Keratinocyte (primary cell): ENCODE measurements around the gene DPCD. TPM values are rescaled to one million over a fixed set of nuclear protein-coding genes. Genes with fewer than 3 reads are reported as not detected.

Source experiments
- DNase-seq: peaks from one replicate; pipeline ENCODE4 v3.0.0-alpha.2; 2011; ENCODE audit warnings: low read depth, missing footprints, low spot score
- FAIRE-seq: peaks from 2 replicates; lab custom pipeline; 2011; peaks lifted over from hg19 to GRCh38; lab: Jason Lieb, UNC
- H2AFZ ChIP-seq: 2 replicates; pipeline ENCODE4 v1.6.0; 2012; ENCODE audit warnings: low read length, control low read depth, inconsistent platforms; ENCODE audit not compliant: control insufficient read depth
- H3K27ac ChIP-seq: 2 replicates; pipeline ENCODE4 v1.5.1; 2011; ENCODE audit warnings: low read length; ENCODE audit not compliant: control insufficient read depth, insufficient read depth
- H3K27me3 ChIP-seq: 3 replicates; pipeline ENCODE4 v1.6.0; 2011; ENCODE audit warnings: low read length; ENCODE audit not compliant: control insufficient read depth, insufficient read depth; ENCODE audit errors: extremely low read depth
- H3K36me3 ChIP-seq, 2 experiments: 2 replicates in 1 of 2; 3 replicates in 1 of 2; pipeline ENCODE4 v1.5.1; 2011; ENCODE audit warnings: low read length in 2 of 2, mild to moderate bottlenecking in 1 of 2; ENCODE audit not compliant: control insufficient read depth in 2 of 2, insufficient read depth in 2 of 2; ENCODE audit errors: extremely low read depth in 1 of 2
- H3K4me1 ChIP-seq: 3 replicates; pipeline ENCODE4 v1.5.1; 2011; ENCODE audit warnings: low read length; ENCODE audit not compliant: control insufficient read depth, insufficient read depth; ENCODE audit errors: extremely low read depth
- H3K4me2 ChIP-seq: 3 replicates; pipeline ENCODE4 v1.6.0; 2011; ENCODE audit warnings: low read depth, low read length; ENCODE audit not compliant: control insufficient read depth, insufficient read depth; ENCODE audit errors: extremely low read depth
- H3K4me3 ChIP-seq, 3 experiments: fragments of 200-600 bp in 1 of 3; sonication (generic) in 1 of 3; 2 replicates in 2 of 3; 3 replicates in 1 of 3; pipeline ENCODE4 v1.5.1; 2011 to 2016; ENCODE audit warnings: low read length in 3 of 3, mild to moderate bottlenecking in 3 of 3, control low read depth in 2 of 3, inconsistent platforms in 1 of 3, low read depth in 1 of 3, mixed read lengths in 1 of 3, mixed run types in 1 of 3, moderate library complexity in 1 of 3; ENCODE audit not compliant: control insufficient read depth in 2 of 3, insufficient read depth in 2 of 3; ENCODE audit errors: extremely low read depth in 1 of 3
- H3K79me2 ChIP-seq: 2 replicates; pipeline ENCODE4 v1.6.0; 2012; ENCODE audit warnings: low read length; ENCODE audit not compliant: control insufficient read depth, insufficient read depth
- H3K9ac ChIP-seq: 3 replicates; pipeline ENCODE4 v1.6.0; 2011; ENCODE audit warnings: low read length; ENCODE audit not compliant: control insufficient read depth, insufficient read depth; ENCODE audit errors: extremely low read depth
- H3K9me1 ChIP-seq: 3 replicates; pipeline ENCODE4 v1.6.0; 2011; ENCODE audit warnings: low read length; ENCODE audit not compliant: control insufficient read depth, insufficient read depth; ENCODE audit errors: extremely low read depth
- H3K9me3 ChIP-seq: 2 replicates; pipeline ENCODE4 v1.5.1; 2012; ENCODE audit warnings: low read depth, low read length; ENCODE audit not compliant: control insufficient read depth
- H4K20me1 ChIP-seq: 3 replicates; pipeline ENCODE4 v1.6.0; 2011; ENCODE audit warnings: low read length; ENCODE audit not compliant: control insufficient read depth, insufficient read depth; ENCODE audit errors: extremely low read depth
- CTCF ChIP-seq, 3 experiments: IDR thresholded peaks in 1 of 3; conservative IDR thresholded peaks in 1 of 3; optimal IDR thresholded peaks in 1 of 3; 2 replicates in 2 of 3; 3 replicates in 1 of 3; pipeline versions ENCODE3 to v1.5.1; 2011; ENCODE audit warnings: low read length in 3 of 3, mild to moderate bottlenecking in 3 of 3, moderate library complexity in 2 of 3, control low read depth in 1 of 3, inconsistent platforms in 1 of 3; ENCODE audit not compliant: insufficient read depth in 2 of 3; ENCODE audit errors: extremely low read depth in 1 of 3
- EZH2 ChIP-seq: IDR thresholded peaks from one replicate; pipeline ENCODE4 v1.6.1; 2012; ENCODE audit warnings: inconsistent platforms, mild to moderate bottlenecking, low read length, moderate library complexity
- dilution Hi-C: fragments of 300-500 bp; cut with MboI; formaldehyde crosslinking; loops from one replicate; pipeline ENCODE4 v1.7.0; 2020; ENCODE audit warnings: low sequenced_read_pairs; ENCODE audit not compliant: extremely low pct_ligation_motif_present
- polyA plus RNA-seq, 5 experiments: library from polyadenylated mRNA; depleted of rRNA in 3 of 5; stranded (reverse) in 3 of 5; stranded (forward) in 1 of 5; unstranded in 1 of 5; fragments of >200 nt; gene quantifications; 1 replicate in 1 of 5; 2 replicates in 3 of 5; 3 replicates in 1 of 5; pipeline versions ENCODE4 v1.2.1 to v1.2.3, GENCODE V29; 2011 to 2012; ENCODE audit warnings: missing spikeins in 2 of 5, low read depth in 1 of 5, low replicate concordance in 1 of 5

The DPCD gene
- polyA plus RNA-seq, 1 donor (not counting 4 experiments of a cell fraction or from before 2014, with no cell fraction given), result 58.1 TPM

GRCh38 chr10:101568054-101568745 lies 19.9 kb upstream of the DPCD start:
- peaks cover 11% of the 10 kb centered on the region for H3K4me1 ChIP-seq
- H2AFZ ChIP-seq, result no peak overlapping the region
- no peak overlapping the region for H3K4me3 ChIP-seq
- TF ChIP-seq EZH2, result no peak
- no peak for TF ChIP-seq CTCF (optimal IDR thresholded peaks at IDR 0.05 in 1 of 3, IDR thresholded peaks at IDR 0.05 in 1 of 3, conservative IDR thresholded peaks at IDR 0.05 in 1 of 3; ENCODE audit: extremely low read depth in 1 of 3, insufficient read depth in 2 of 3, low read length in 3 of 3)
- H3K9me3 ChIP-seq, result no peaks in the 10 kb centered on the region
- no peak overlapping the region for H3K27ac ChIP-seq
- dilution Hi-C loops, result no loop called here
- no peaks in the 10 kb centered on the region for H3K79me2 ChIP-seq
- H3K9ac ChIP-seq, result no peak overlapping the region
- no peaks in the 10 kb centered on the region for H4K20me1 ChIP-seq
- H3K27me3 ChIP-seq, result peaks cover 55% of the 10 kb centered on the region
- FAIRE-seq (no peak), DNase-seq (no peak)
- H3K36me3 ChIP-seq, result no peaks in the 10 kb centered on the region
- no peaks in the 10 kb centered on the region for H3K9me1 ChIP-seq
- no peak overlapping the region for H3K4me2 ChIP-seq

- FAIRE-seq (no peak), DNase-seq (no peak)
- dilution Hi-C loops, result no loop called here
- H3K27ac ChIP-seq, result no peak overlapping the region
- peaks cover 55% of the 10 kb centered on the region for H3K27me3 ChIP-seq
- H3K79me2 ChIP-seq, result no peaks in the 10 kb centered on the region
- H2AFZ ChIP-seq, result peak overlapping the region; percentile 96
- no peak overlapping the region for H3K9ac ChIP-seq
- H3K4me2 ChIP-seq, result peak overlapping the region; percentile 100
- peaks cover 11% of the 10 kb centered on the region for H3K4me1 ChIP-seq
- H3K9me1 ChIP-seq, result no peaks in the 10 kb centered on the region
- H3K9me3 ChIP-seq, result no peaks in the 10 kb centered on the region
- H3K4me3 ChIP-seq, result peak overlapping the region in 1 of 3 experiments; percentile 81
- no peaks in the 10 kb centered on the region for H4K20me1 ChIP-seq
- H3K36me3 ChIP-seq, result no peaks in the 10 kb centered on the region
- TF ChIP-seq EZH2 (no peak), CTCF (optimal IDR thresholded peaks at IDR 0.05 in 1 of 3, IDR thresholded peaks at IDR 0.05 in 1 of 3, conservative IDR thresholded peaks at IDR 0.05 in 1 of 3; ENCODE audit: extremely low read depth in 1 of 3, insufficient read depth in 2 of 3, low read length in 3 of 3) (no peak)
Measured at GRCh38 chr10:101569323-101569621, 18.8 kb upstream of the DPCD start.
